H9 (cell line): ENCODE results near the gene FAM171A1. TPM values are rescaled to one million over a fixed set of nuclear protein-coding genes. Genes with fewer than 3 reads are reported as not detected.

Experiments used
- DNase-seq: peaks from one replicate; pipeline ENCODE4 v3.0.0-alpha.2; 2017
- H2AFZ ChIP-seq: one replicate; pipeline ENCODE4 v1.6.1; 2013; ENCODE audit warnings: mild to moderate bottlenecking, low read length, control low read depth, moderate library complexity
- H2AK5ac ChIP-seq: 2 replicates; pipeline ENCODE4 v1.6.1; 2013; ENCODE audit warnings: low read length, control low read depth, mixed read lengths; ENCODE audit not compliant: insufficient read length
- H2BK120ac ChIP-seq: one replicate; pipeline ENCODE4 v1.6.1; 2013; ENCODE audit warnings: low read depth, mild to moderate bottlenecking, low read length, control low read depth, inconsistent platforms; ENCODE audit not compliant: poor library complexity, severe bottlenecking
- H2BK12ac ChIP-seq: 2 replicates; pipeline ENCODE4 v1.6.1; 2013; ENCODE audit warnings: low read length, control low read depth, mixed read lengths, low read depth; ENCODE audit not compliant: insufficient read length
- H2BK15ac ChIP-seq: 2 replicates; pipeline ENCODE4 v1.6.1; 2013; ENCODE audit warnings: low read depth, low read length, control low read depth
- H2BK20ac ChIP-seq: one replicate; pipeline ENCODE4 v1.6.1; 2013; ENCODE audit warnings: low read depth, mild to moderate bottlenecking, low read length, control low read depth, inconsistent platforms; ENCODE audit not compliant: poor library complexity, severe bottlenecking
- H2BK5ac ChIP-seq: 2 replicates; pipeline ENCODE4 v1.6.1; 2013; ENCODE audit warnings: low read length, control low read depth, mixed read lengths; ENCODE audit not compliant: insufficient read length
- H3K14ac ChIP-seq: 2 replicates; pipeline ENCODE4 v1.6.1; 2013; ENCODE audit warnings: low read length, control low read depth; ENCODE audit not compliant: insufficient read depth
- H3K18ac ChIP-seq: 2 replicates; pipeline ENCODE4 v1.6.1; 2013; ENCODE audit warnings: low read depth, mild to moderate bottlenecking, mixed read lengths, low read length, control low read depth; ENCODE audit not compliant: insufficient read length
- H3K23ac ChIP-seq: 2 replicates; pipeline ENCODE4 v1.6.1; 2013; ENCODE audit warnings: low read length, control low read depth, mixed read lengths, low read depth; ENCODE audit not compliant: insufficient read length
- H3K23me2 ChIP-seq: 2 replicates; pipeline ENCODE4 v1.6.1; 2013; ENCODE audit warnings: low read depth, mild to moderate bottlenecking, mixed read lengths, low read length, control low read depth; ENCODE audit not compliant: insufficient read length, poor library complexity, severe bottlenecking
- H3K27ac ChIP-seq: 2 replicates; pipeline ENCODE4 v1.5.1; 2013; ENCODE audit warnings: low read length, control low read depth, mixed read lengths, low read depth; ENCODE audit not compliant: insufficient read length
- H3K27me3 ChIP-seq: 2 replicates; pipeline ENCODE4 v1.6.1; 2013; ENCODE audit warnings: low read length, control low read depth, inconsistent platforms; ENCODE audit not compliant: insufficient read depth
- H3K4ac ChIP-seq: 2 replicates; pipeline ENCODE4 v1.6.1; 2013; ENCODE audit warnings: low read depth, mild to moderate bottlenecking, control low read depth, inconsistent platforms, low read length, moderate library complexity
- H3K4me1 ChIP-seq: 2 replicates; pipeline ENCODE4 v1.6.1; 2013; ENCODE audit warnings: low read length, control low read depth, inconsistent platforms; ENCODE audit not compliant: insufficient read depth
- H3K4me2 ChIP-seq: 2 replicates; pipeline ENCODE4 v1.6.1; 2013; ENCODE audit warnings: low read length, control low read depth, mixed read lengths; ENCODE audit not compliant: insufficient read length, insufficient read depth
- H3K56ac ChIP-seq: 2 replicates; pipeline ENCODE4 v1.6.1; 2013; ENCODE audit warnings: low read depth, mild to moderate bottlenecking, mixed read lengths, low read length, control low read depth; ENCODE audit not compliant: insufficient read length
- H3K79me1 ChIP-seq: 2 replicates; pipeline ENCODE4 v1.6.1; 2013; ENCODE audit warnings: low read depth, mild to moderate bottlenecking, moderate library complexity, low read length, control low read depth, inconsistent platforms; ENCODE audit not compliant: insufficient read depth, poor library complexity, severe bottlenecking
- H3K79me2 ChIP-seq: 2 replicates; pipeline ENCODE4 v1.6.1; 2013; ENCODE audit warnings: low read length, control low read depth, inconsistent platforms; ENCODE audit not compliant: insufficient read depth
- H3K9ac ChIP-seq: 2 replicates; pipeline ENCODE4 v1.6.1; 2013; ENCODE audit warnings: low read length, control low read depth, mixed read lengths; ENCODE audit not compliant: insufficient read length; ENCODE audit errors: extremely low read depth
- H3K9me3 ChIP-seq: one replicate; pipeline ENCODE4 v1.6.1; 2013; ENCODE audit warnings: low read depth, low read length, inconsistent platforms; ENCODE audit not compliant: control insufficient read depth
- H3T11ph ChIP-seq: one replicate; pipeline ENCODE4 v1.6.1; 2013; ENCODE audit warnings: mild to moderate bottlenecking, low read length, control low read depth, inconsistent platforms
- H4K20me1 ChIP-seq: one replicate; pipeline ENCODE4 v1.6.1; 2013; ENCODE audit not compliant: control insufficient read depth, insufficient read length, insufficient read depth
- H4K5ac ChIP-seq: 2 replicates; pipeline ENCODE4 v1.6.1; 2013; ENCODE audit warnings: low read depth, mild to moderate bottlenecking, mixed read lengths, low read length, control low read depth; ENCODE audit not compliant: insufficient read length
- H4K8ac ChIP-seq: replicated peaks from 2 replicates; pipeline ENCODE4 v1.6.1; 2013; ENCODE audit warnings: low read length, control low read depth, mixed read lengths, low read depth; ENCODE audit not compliant: insufficient read length
- H4K91ac ChIP-seq: 2 replicates; pipeline ENCODE4 v1.6.1; 2013; ENCODE audit warnings: low read depth, mild to moderate bottlenecking, moderate library complexity, mixed read lengths, low read length, control low read depth; ENCODE audit not compliant: insufficient read length
- H3K27ac Mint-ChIP-seq, 3 experiments: 2 replicates in 2 of 3; 3 replicates in 1 of 3; pipeline ENCODE4 v1.8.0; 2020 to 2021; ENCODE audit warnings: mixed read lengths in 3 of 3, mild to moderate bottlenecking in 1 of 3, moderate library complexity in 1 of 3
- H3K27me3 Mint-ChIP-seq: 2 replicates; pipeline ENCODE4 v1.8.0; 2021; ENCODE audit warnings: low read depth, mild to moderate bottlenecking, moderate library complexity, mixed read lengths
- H3K36me3 Mint-ChIP-seq, 3 experiments: 2 replicates in 2 of 3; 3 replicates in 1 of 3; pipeline ENCODE4 v1.8.0; 2020 to 2021; ENCODE audit warnings: low read depth in 3 of 3, mixed read lengths in 3 of 3; ENCODE audit not compliant: insufficient read depth in 1 of 3
- H3K4me1 Mint-ChIP-seq, 2 experiments: 2 replicates each; pipeline ENCODE4 v1.8.0; 2020; ENCODE audit warnings: mixed read lengths in 2 of 2
- H3K4me3 Mint-ChIP-seq, 2 experiments: 2 replicates in 1 of 2; 3 replicates in 1 of 2; pipeline ENCODE4 v1.8.0; 2020 to 2021; ENCODE audit warnings: mild to moderate bottlenecking in 2 of 2, mixed read lengths in 2 of 2, moderate library complexity in 1 of 2
- H3K9me3 Mint-ChIP-seq, 2 experiments: 2 replicates in 1 of 2; 3 replicates in 1 of 2; pipeline ENCODE4 v1.8.0; 2020; ENCODE audit warnings: mild to moderate bottlenecking in 2 of 2, mixed read lengths in 2 of 2, moderate library complexity in 1 of 2
- WGBS: extraction: QIAGEN DNeasy Blood & Tissue Kit; methylation state at CpG from one replicate; pipeline ENCODE4 v1.1.7; 2013; ENCODE audit warnings: missing lambda C conversion rate, low lambda C conversion rate, mixed read lengths; ENCODE audit not compliant: insufficient read length; ENCODE audit errors: extremely low coverage; 5-methylcytosine and 5-hydroxymethylcytosine counted together
- total RNA-seq: library from RNA; stranded (reverse); gene quantifications from 2 replicates; pipeline ENCODE4 v1.2.1, GENCODE V29; 2021
- TF ChIP-seq, protein P1 (sequence below): fragments of 200-600 bp; sonication (generic); conservative IDR thresholded peaks from 3 replicates; pipeline ENCODE4 v1.8.0; 2021; ENCODE audit warnings: antibody characterized with exemption, mild to moderate bottlenecking

The FAM171A1 gene
- total RNA-seq, 1 experiment from 2014 or later = 37.4 TPM

DNA sequence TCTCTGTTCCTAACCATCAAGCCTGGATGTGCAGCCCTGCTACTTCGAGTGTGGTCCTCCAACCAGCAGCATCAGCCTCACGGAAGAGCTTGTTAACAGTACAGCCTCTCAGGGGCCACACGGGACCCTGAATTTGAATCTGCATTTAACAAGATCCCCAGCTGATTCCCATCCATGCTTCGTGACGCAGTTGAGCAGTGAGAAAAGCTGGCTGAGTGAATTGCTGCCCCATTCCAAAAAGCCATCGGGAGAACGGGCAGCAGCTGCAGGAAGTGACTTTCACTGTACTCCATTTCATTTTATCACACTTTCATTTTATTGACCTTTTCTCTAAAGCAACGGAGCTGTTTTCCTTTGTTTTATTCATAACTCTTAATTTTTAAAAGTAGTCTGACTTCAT, 22.5 kb downstream of the FAM171A1 start:
- no peak overlapping the region for H3K27ac ChIP-seq
- no peak overlapping the region for H3K9ac ChIP-seq
- H2AK5ac ChIP-seq = no peak overlapping the region
- no peak overlapping the region for H2AFZ ChIP-seq
- H3K4me1 Mint-ChIP-seq = peaks cover 26 to 38% of the 10 kb centered on the region in 2 experiments
- H3K14ac ChIP-seq = no peak overlapping the region; the same call in 1 of the 2 replicates
- no peaks in the 10 kb centered on the region for H4K20me1 ChIP-seq
- H3K79me1 ChIP-seq = peaks cover 10% of the 10 kb centered on the region
- no peaks in the 10 kb centered on the region for H3K9me3 ChIP-seq
- peak overlapping the region in 1 of 3 experiments; percentile 78; a peak in 1 of 7 replicates for H3K27ac Mint-ChIP-seq
- H3K56ac ChIP-seq = no peak overlapping the region
- no peak overlapping the region for H4K5ac ChIP-seq
- H3K27me3 ChIP-seq = no peaks in the 10 kb centered on the region
- H4K8ac ChIP-seq = no peak overlapping the region
- no peak overlapping the region for H2BK12ac ChIP-seq
- no peak overlapping the region for H3K4ac ChIP-seq
- no peak overlapping the region for H2BK120ac ChIP-seq
- no peak overlapping the region for H3K4me2 ChIP-seq
- TF ChIP-seq, protein P1, sequence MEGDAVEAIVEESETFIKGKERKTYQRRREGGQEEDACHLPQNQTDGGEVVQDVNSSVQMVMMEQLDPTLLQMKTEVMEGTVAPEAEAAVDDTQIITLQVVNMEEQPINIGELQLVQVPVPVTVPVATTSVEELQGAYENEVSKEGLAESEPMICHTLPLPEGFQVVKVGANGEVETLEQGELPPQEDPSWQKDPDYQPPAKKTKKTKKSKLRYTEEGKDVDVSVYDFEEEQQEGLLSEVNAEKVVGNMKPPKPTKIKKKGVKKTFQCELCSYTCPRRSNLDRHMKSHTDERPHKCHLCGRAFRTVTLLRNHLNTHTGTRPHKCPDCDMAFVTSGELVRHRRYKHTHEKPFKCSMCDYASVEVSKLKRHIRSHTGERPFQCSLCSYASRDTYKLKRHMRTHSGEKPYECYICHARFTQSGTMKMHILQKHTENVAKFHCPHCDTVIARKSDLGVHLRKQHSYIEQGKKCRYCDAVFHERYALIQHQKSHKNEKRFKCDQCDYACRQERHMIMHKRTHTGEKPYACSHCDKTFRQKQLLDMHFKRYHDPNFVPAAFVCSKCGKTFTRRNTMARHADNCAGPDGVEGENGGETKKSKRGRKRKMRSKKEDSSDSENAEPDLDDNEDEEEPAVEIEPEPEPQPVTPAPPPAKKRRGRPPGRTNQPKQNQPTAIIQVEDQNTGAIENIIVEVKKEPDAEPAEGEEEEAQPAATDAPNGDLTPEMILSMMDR = no peak
- no peak overlapping the region for H2BK20ac ChIP-seq
- H2BK5ac ChIP-seq = no peak overlapping the region
- DNase-seq = no peak
- H3K4me3 Mint-ChIP-seq = no peak overlapping the region
- no peak overlapping the region for H3K18ac ChIP-seq
- no peaks in the 10 kb centered on the region; a peak in 1 of 5 replicates for H3K9me3 Mint-ChIP-seq
- no peaks in the 10 kb centered on the region; the same call in 1 of the 2 replicates for H3K79me2 ChIP-seq
- H4K91ac ChIP-seq = no peak overlapping the region
- no peak overlapping the region for H2BK15ac ChIP-seq
- no peaks in the 10 kb centered on the region for H3K36me3 Mint-ChIP-seq
- no peaks in the 10 kb centered on the region for H3K27me3 Mint-ChIP-seq
- WGBS = no CpG with 5 or more reads among the region's 8 CpGs
- no peak overlapping the region for H3K23ac ChIP-seq
- H3K23me2 ChIP-seq = no peaks in the 10 kb centered on the region
- H3K4me1 ChIP-seq = peaks cover 9% of the 10 kb centered on the region
- H3T11ph ChIP-seq = no peak overlapping the region
